GM23248 (cell line): ENCODE data around the gene OPTC. TPM values are rescaled to one million over a fixed set of nuclear protein-coding genes. Genes with fewer than 3 reads are reported as not detected.
A peak's percentile ranks its signal among the peaks of the same experiment; 100 is the strongest.

Source experiments
- DNase-seq: peaks from one replicate; pipeline ENCODE4 v3.0.0-alpha.2; 2015
- H2AFZ ChIP-seq: fragments of 200-600 bp; sonication (generic); 2 replicates; pipeline ENCODE4 v1.6.1; 2016; ENCODE audit warnings: antibody characterized with exemption
- H3F3A ChIP-seq: fragments of 200-600 bp; sonication (generic); 2 replicates; pipeline ENCODE4 v1.6.1; 2016; ENCODE audit warnings: mild to moderate bottlenecking, antibody characterized with exemption, mixed run types; ENCODE audit not compliant: insufficient read depth
- H3K27ac ChIP-seq: fragments of 200-600 bp; sonication (generic); 2 replicates; pipeline ENCODE4 v1.5.1; 2016; ENCODE audit warnings: mild to moderate bottlenecking
- H3K27me3 ChIP-seq: fragments of 200-600 bp; sonication (generic); replicated peaks from 2 replicates; pipeline ENCODE4 v1.6.1; 2016; ENCODE audit warnings: mild to moderate bottlenecking; ENCODE audit not compliant: insufficient read depth
- H3K36me3 ChIP-seq: fragments of 200-600 bp; sonication (generic); 2 replicates; pipeline ENCODE4 v1.6.1; 2016; ENCODE audit warnings: low read depth, mild to moderate bottlenecking
- H3K4me1 ChIP-seq: fragments of 200-600 bp; sonication (generic); 2 replicates; pipeline ENCODE4 v1.6.1; 2016; ENCODE audit warnings: mild to moderate bottlenecking; ENCODE audit not compliant: insufficient read depth
- H3K4me2 ChIP-seq: fragments of 200-600 bp; sonication (generic); one replicate; pipeline ENCODE4 v1.6.1; 2016; ENCODE audit warnings: mild to moderate bottlenecking; ENCODE audit not compliant: unreplicated experiment
- H3K4me3 ChIP-seq: fragments of 200-600 bp; sonication (generic); 2 replicates; pipeline ENCODE4 v1.5.1; 2016; ENCODE audit warnings: mild to moderate bottlenecking
- H3K79me2 ChIP-seq: fragments of 200-600 bp; sonication (generic); 2 replicates; pipeline ENCODE4 v1.6.1; 2016; ENCODE audit warnings: mild to moderate bottlenecking; ENCODE audit not compliant: insufficient read depth
- H3K9ac ChIP-seq: fragments of 200-600 bp; sonication (generic); 2 replicates; pipeline ENCODE4 v1.6.1; 2016; ENCODE audit warnings: mild to moderate bottlenecking
- H3K9me2 ChIP-seq: fragments of 200-600 bp; sonication (generic); 2 replicates; pipeline ENCODE4 v1.6.1; 2016; ENCODE audit warnings: mixed run types, mild to moderate bottlenecking, moderate library complexity; ENCODE audit not compliant: insufficient read depth
- H3K9me3 ChIP-seq: fragments of 200-600 bp; sonication (generic); one replicate; pipeline ENCODE4 v1.6.1; 2017; ENCODE audit warnings: low read depth
- H4K20me1 ChIP-seq: fragments of 200-600 bp; sonication (generic); 2 replicates; pipeline ENCODE4 v1.6.0; 2016; ENCODE audit not compliant: insufficient read depth
- EZH2 ChIP-seq: fragments of 200-600 bp; sonication (generic); IDR thresholded peaks from 2 replicates; pipeline ENCODE4 v1.6.1; 2018; ENCODE audit warnings: antibody characterized with exemption, mild to moderate bottlenecking; ENCODE audit not compliant: insufficient read depth, poor library complexity, severe bottlenecking
- EZH2phosphoT487 ChIP-seq: fragments of 200-600 bp; sonication (generic); IDR thresholded peaks from 2 replicates; pipeline ENCODE4 v1.6.1; 2018; ENCODE audit warnings: antibody characterized with exemption, moderate library complexity, mild to moderate bottlenecking, low read depth; ENCODE audit not compliant: insufficient read depth
- WGBS, 2 experiments: methylation state at CpG; one replicate each; pipeline ENCODE4 v1.1.6; 2015 to 2017; ENCODE audit warnings: low lambda C conversion rate in 2 of 2, low coverage in 1 of 2; ENCODE audit errors: missing lambda C conversion rate in 2 of 2; 5-methylcytosine and 5-hydroxymethylcytosine counted together
- in situ Hi-C: fragments of 300-500 bp; cut with MboI; formaldehyde crosslinking; loops from 2 replicates; pipeline ENCODE4 v1.15.0; 2020
- polyA plus RNA-seq: library from polyadenylated mRNA; unstranded; fragments of >200 nt; fragmentation: Nextera tagmentation; extraction: Ambion mirVana; gene quantifications from 2 replicates; pipeline ENCODE4 v1.2.1, GENCODE V29; 2016
- total RNA-seq: library from RNA; depleted of rRNA; stranded (reverse); fragments of >200 nt; shearing (Covaris generic); gene quantifications from 2 replicates; pipeline ENCODE4 v1.2.3, GENCODE V29; 2014

OPTC gene
- total and polyA plus RNA-seq, 2 experiments from 2014 or later = not detected

- H3K9me2 ChIP-seq = no peaks in the 10 kb centered on the region
- no peaks in the 10 kb centered on the region for H3K36me3 ChIP-seq
- in situ Hi-C loops = no loop called here
Measured at GRCh38 chr1:203503836-203504235, 9.9 kb downstream of the OPTC start.

GRCh38 chr1:203504400-203505250 lies 10.7 kb downstream of the OPTC start:
- TF ChIP-seq EZH2 (no peak), EZH2phosphoT487 (no peak)
- H4K20me1 ChIP-seq = no peaks in the 10 kb centered on the region
- no peaks in the 10 kb centered on the region for H3K27me3 ChIP-seq
- H3K4me3 ChIP-seq = no peak overlapping the region
- peak; percentile 88 for DNase-seq
- no peaks in the 10 kb centered on the region for H3K36me3 ChIP-seq
- H3K27ac ChIP-seq = no peak overlapping the region
- no peak overlapping the region for H3K9ac ChIP-seq
- no peaks in the 10 kb centered on the region for H3K9me2 ChIP-seq
- peak overlapping the region; percentile 66 for H2AFZ ChIP-seq
- no peaks in the 10 kb centered on the region for H3F3A ChIP-seq
- H3K4me2 ChIP-seq = no peak overlapping the region
- no peaks in the 10 kb centered on the region for H3K79me2 ChIP-seq
- H3K9me3 ChIP-seq = no peaks in the 10 kb centered on the region
- WGBS, 2 experiments = 28 to 30% methylated on average over 11 to 12 of the region's 12 CpGs
- in situ Hi-C loops = no loop called here
- H3K4me1 ChIP-seq = peaks cover 16% of the 10 kb centered on the region; the same call in 1 of the 2 replicates

More at GRCh38 chr1:203503836-203504235, 9.9 kb downstream of the OPTC start:
- Histone ChIP-seq H3K27me3 (no peaks in the 10 kb centered on the region), H3K4me2 (no peak overlapping the region), H3K27ac (no peak overlapping the region), H4K20me1 (no peaks in the 10 kb centered on the region), H3K4me1 (peaks cover 13% of the 10 kb centered on the region; the same call in 1 of the 2 replicates), H3F3A (no peaks in the 10 kb centered on the region), H3K4me3 (no peak overlapping the region), H3K9ac (no peak overlapping the region), H3K9me3 (no peaks in the 10 kb centered on the region), H3K79me2 (no peaks in the 10 kb centered on the region), H2AFZ (no peak overlapping the region)
- 88% methylated on average over 3 of the region's 3 CpGs for WGBS, 2 experiments
- TF ChIP-seq EZH2 = no peak
- TF ChIP-seq EZH2phosphoT487 = no peak
- DNase-seq = no peak

GRCh38 chr1:203505526-203506204 lies 11.7 kb downstream of the OPTC start:
- H2AFZ ChIP-seq = no peak overlapping the region
- no peaks in the 10 kb centered on the region for H4K20me1 ChIP-seq
- H3K4me3 ChIP-seq = no peak overlapping the region
- peak; percentile 23 for DNase-seq
- H3K79me2 ChIP-seq = no peaks in the 10 kb centered on the region
- no peaks in the 10 kb centered on the region for H3F3A ChIP-seq
- H3K9ac ChIP-seq = no peak overlapping the region
- no peaks in the 10 kb centered on the region for H3K36me3 ChIP-seq
- no peaks in the 10 kb centered on the region for H3K9me3 ChIP-seq
- no peaks in the 10 kb centered on the region for H3K9me2 ChIP-seq
- H3K27me3 ChIP-seq = no peaks in the 10 kb centered on the region
- no peak overlapping the region for H3K27ac ChIP-seq
- in situ Hi-C loops = no loop called here
- no peak overlapping the region for H3K4me2 ChIP-seq
- no peak for TF ChIP-seq EZH2
- TF ChIP-seq EZH2phosphoT487 = no peak
- WGBS, 2 experiments = 80 to 88% methylated on average over 8 of the region's 8 CpGs
- peaks cover 16% of the 10 kb centered on the region; the same call in 1 of the 2 replicates for H3K4me1 ChIP-seq

GRCh38 chr1:203506858-203507626 lies 13.1 kb downstream of the OPTC start:
- H4K20me1 ChIP-seq = no peaks in the 10 kb centered on the region
- DNase-seq = peak; percentile 37
- in situ Hi-C loops = no loop called here
- 68 to 69% methylated on average over 6 of the region's 6 CpGs for WGBS, 2 experiments
- no peak overlapping the region for H3K4me3 ChIP-seq
- no peak overlapping the region for H2AFZ ChIP-seq
- no peaks in the 10 kb centered on the region for H3K79me2 ChIP-seq
- H3K9ac ChIP-seq = no peak overlapping the region
- no peaks in the 10 kb centered on the region for H3K9me2 ChIP-seq
- H3F3A ChIP-seq = no peaks in the 10 kb centered on the region
- TF ChIP-seq EZH2phosphoT487 (no peak), EZH2 (no peak)
- no peaks in the 10 kb centered on the region for H3K9me3 ChIP-seq
- no peaks in the 10 kb centered on the region for H3K36me3 ChIP-seq
- peaks cover 22% of the 10 kb centered on the region for H3K4me1 ChIP-seq
- H3K27me3 ChIP-seq = no peaks in the 10 kb centered on the region
- H3K4me2 ChIP-seq = no peak overlapping the region
- H3K27ac ChIP-seq = no peak overlapping the region
